Liver (tissue), 3 donors: Measurements from ENCODE around the gene POLDIP3.

ENCODE experiments used
- EGR1 ChIP-seq, 2 donors: IDR thresholded peaks; 2 replicates each; pipeline ENCODE4 v1.6.1; 2016 to 2018; ENCODE audit warnings: antibody characterized with exemption in 2 of 2, low read depth in 2 of 2
- JUND ChIP-seq, 2 donors: IDR thresholded peaks; 2 replicates each; pipeline ENCODE4 v1.6.1; 2016; ENCODE audit warnings: antibody characterized with exemption in 2 of 2
- TF ChIP-seq, protein P1 (sequence below): IDR thresholded peaks from 2 replicates; pipeline ENCODE4 v1.6.1; 2016; ENCODE audit warnings: antibody characterized with exemption
- TF ChIP-seq, protein P2 (sequence below): fragments of 150-350 bp; IDR thresholded peaks from 2 replicates; pipeline ENCODE4 v1.5.1; 2017; ENCODE audit warnings: improper control_type of control experiment, low read depth, low read length; ENCODE audit not compliant: missing input control
- donor health status: healthy.
- donor health status: healthy.

- TF ChIP-seq JUND (IDR thresholded peaks at IDR 0.05) (no peak), EGR1 (IDR thresholded peaks at IDR 0.05; ENCODE audit: low read depth in 2 of 2) (no peak)
- TF ChIP-seq, protein P1, sequence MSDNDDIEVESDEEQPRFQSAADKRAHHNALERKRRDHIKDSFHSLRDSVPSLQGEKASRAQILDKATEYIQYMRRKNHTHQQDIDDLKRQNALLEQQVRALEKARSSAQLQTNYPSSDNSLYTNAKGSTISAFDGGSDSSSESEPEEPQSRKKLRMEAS = no peak
- TF ChIP-seq, protein P2, sequence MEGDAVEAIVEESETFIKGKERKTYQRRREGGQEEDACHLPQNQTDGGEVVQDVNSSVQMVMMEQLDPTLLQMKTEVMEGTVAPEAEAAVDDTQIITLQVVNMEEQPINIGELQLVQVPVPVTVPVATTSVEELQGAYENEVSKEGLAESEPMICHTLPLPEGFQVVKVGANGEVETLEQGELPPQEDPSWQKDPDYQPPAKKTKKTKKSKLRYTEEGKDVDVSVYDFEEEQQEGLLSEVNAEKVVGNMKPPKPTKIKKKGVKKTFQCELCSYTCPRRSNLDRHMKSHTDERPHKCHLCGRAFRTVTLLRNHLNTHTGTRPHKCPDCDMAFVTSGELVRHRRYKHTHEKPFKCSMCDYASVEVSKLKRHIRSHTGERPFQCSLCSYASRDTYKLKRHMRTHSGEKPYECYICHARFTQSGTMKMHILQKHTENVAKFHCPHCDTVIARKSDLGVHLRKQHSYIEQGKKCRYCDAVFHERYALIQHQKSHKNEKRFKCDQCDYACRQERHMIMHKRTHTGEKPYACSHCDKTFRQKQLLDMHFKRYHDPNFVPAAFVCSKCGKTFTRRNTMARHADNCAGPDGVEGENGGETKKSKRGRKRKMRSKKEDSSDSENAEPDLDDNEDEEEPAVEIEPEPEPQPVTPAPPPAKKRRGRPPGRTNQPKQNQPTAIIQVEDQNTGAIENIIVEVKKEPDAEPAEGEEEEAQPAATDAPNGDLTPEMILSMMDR = no peak
Observed at GRCh38 chr22:42587588-42588175, 27.0 kb downstream of the POLDIP3 start.
